HG02884 (cell line): ENCODE measurements around the gene HCFC2.

ENCODE experiments used
- ATAC-seq: cut with Tn5 transposase; IDR thresholded peaks from one replicate; pipeline ENCODE4 v1.9.1; 2021; ENCODE audit warnings: mild to moderate bottlenecking, moderate library complexity; ENCODE audit not compliant: unreplicated experiment

The HCFC2 gene

GRCh38 chr12:104154286-104154685 is 90.0 kb downstream of the HCFC2 start:
- no peak for ATAC-seq

GRCh38 chr12:104154806-104155205 is 90.5 kb downstream of the HCFC2 start:
- ATAC-seq = no peak
